CD4-positive, alpha-beta T cell treated with Interleukin-6 at 100 ng/mL for 8 hours (primary cell): ENCODE data around the gene CRNN.
A peak's percentile ranks its signal among the peaks of the same experiment; 100 is the strongest.

Experiments used
- DNase-seq: peaks from one replicate; pipeline ENCODE4 v3.0.0-alpha.2; 2020; ENCODE audit warnings: mixed read lengths, low spot score

The CRNN gene

GRCh38 chr1:152419917-152420316 lies 5.9 kb upstream of the CRNN start:
- DNase-seq, result no peak

- no peak for DNase-seq
Observed at GRCh38 chr1:152415454-152416227, 1.6 kb upstream of the CRNN start.

GRCh38 chr1:152412756-152413155 lies 1.3 kb downstream of the CRNN start:
- DNase-seq, result no peak

- no peak for DNase-seq
Observed at GRCh38 chr1:152411134-152411533, 2.9 kb downstream of the CRNN start.

GRCh38 chr1:152410599-152410998 lies 3.5 kb downstream of the CRNN start:
- no peak for DNase-seq

- DNase-seq, result no peak
Observed at GRCh38 chr1:152410028-152410427, 4.0 kb downstream of the CRNN start.

- no peak for DNase-seq
Observed at GRCh38 chr1:152408664-152409063, 5.4 kb downstream of the CRNN start.

- peak; percentile 9 for DNase-seq
Observed at GRCh38 chr1:152398812-152399698, 15.0 kb downstream of the CRNN start.

GRCh38 chr1:152397474-152397873 lies 16.6 kb downstream of the CRNN start:
- no peak for DNase-seq

GRCh38 chr1:152394151-152394550 lies 19.9 kb downstream of the CRNN start:
- no peak for DNase-seq

- peak; percentile 27 for DNase-seq
Observed at GRCh38 chr1:152392909-152393308, 21.2 kb downstream of the CRNN start.

GRCh38 chr1:152388889-152389288 lies 25.2 kb downstream of the CRNN start:
- no peak for DNase-seq

GRCh38 chr1:152386940-152387339 lies 27.1 kb downstream of the CRNN start:
- no peak for DNase-seq

GRCh38 chr1:152380932-152381331 lies 33.1 kb downstream of the CRNN start:
- no peak for DNase-seq

- DNase-seq, result no peak
Observed at GRCh38 chr1:152374451-152374850, 39.6 kb downstream of the CRNN start.

GRCh38 chr1:152372672-152373071 lies 41.4 kb downstream of the CRNN start:
- no peak for DNase-seq

- no peak for DNase-seq
Observed at GRCh38 chr1:152367436-152367835, 46.6 kb downstream of the CRNN start.

- no peak for DNase-seq
Observed at GRCh38 chr1:152359906-152360305, 54.2 kb downstream of the CRNN start, which contains the start of gene FLG2. TSS of gene FLG2 (minus strand) at chr1:152360006. CDS start at chr1:152358884, 1,122 bp downstream.
